Uterus (tissue), 2 donors: Measurements from ENCODE around the gene MAP3K7CL.

ENCODE experiments used
- CTCF ChIP-seq, 4 experiments: fragments of 200-600 bp in 2 of 4; fragments of 450-650 bp in 2 of 4; sonication (generic) in 2 of 4; IDR thresholded peaks; one replicate each; pipeline ENCODE4 v1.5.1; 2016 to 2019; ENCODE audit warnings: antibody characterized with exemption in 4 of 4, mild to moderate bottlenecking in 2 of 4, moderate library complexity in 1 of 4
- POLR2A ChIP-seq, 2 donors: fragments of 450-650 bp; IDR thresholded peaks; one replicate each; pipeline ENCODE4 v1.6.1; 2016; ENCODE audit warnings: antibody characterized with exemption in 2 of 2, mild to moderate bottlenecking in 1 of 2, moderate library complexity in 1 of 2

- TF ChIP-seq CTCF (IDR thresholded peaks at IDR 0.05): no peak
- TF ChIP-seq POLR2A (IDR thresholded peaks at IDR 0.05): no peak
These were observed 5.8 kb upstream of the MAP3K7CL start for GRCh38 chr21:29124645-29125044.
